GM21717 (cell line): Measurements from ENCODE around the gene LDAF1.
"Not testable (repeated sequence)": the region's sequence is repeated elsewhere in the genome, so short reads cannot be mapped to it uniquely, and the experiment has no call there.

Source experiments
- ATAC-seq: cut with Tn5 transposase; IDR thresholded peaks from one replicate; pipeline ENCODE4 v1.9.1; 2021; ENCODE audit warnings: mild to moderate bottlenecking, moderate library complexity; ENCODE audit not compliant: unreplicated experiment

LDAF1 gene

GRCh38 chr16:21158208-21159110, at the start of gene LDAF1:
TSS of gene LDAF1 (plus strand) at chr16:21158674. CDS start at chr16:21161183, 2,509 bp downstream.
- ATAC-seq = peak; percentile 70

GRCh38 chr16:21115551-21115950, 42.9 kb upstream of the LDAF1 start:
- ATAC-seq = not testable (repeated sequence)

- ATAC-seq = no peak
Observed at GRCh38 chr16:21116148-21116693, 42.3 kb upstream of the LDAF1 start.

- no peak for ATAC-seq
Observed at GRCh38 chr16:21117567-21117966, 40.9 kb upstream of the LDAF1 start.

GRCh38 chr16:21120976-21121520, 37.4 kb upstream of the LDAF1 start:
- no peak for ATAC-seq

- no peak for ATAC-seq
Observed at GRCh38 chr16:21125191-21125590, 33.3 kb upstream of the LDAF1 start.

- ATAC-seq = no peak
Observed at GRCh38 chr16:21126518-21126917, 32.0 kb upstream of the LDAF1 start.

GRCh38 chr16:21128991-21129390, 29.5 kb upstream of the LDAF1 start:
- ATAC-seq = no peak

- no peak for ATAC-seq
Observed at GRCh38 chr16:21130811-21131210, 27.7 kb upstream of the LDAF1 start.

GRCh38 chr16:21134053-21134452, 24.4 kb upstream of the LDAF1 start:
- no peak for ATAC-seq

GRCh38 chr16:21145738-21146137, 12.7 kb upstream of the LDAF1 start:
- no peak for ATAC-seq

GRCh38 chr16:21150375-21151001, 8.0 kb upstream of the LDAF1 start, which contains the start of gene DNAH3:
TSS of gene DNAH3 (minus strand) at chr16:21150846. CDS start at chr16:21150319, 527 bp downstream.
- ATAC-seq = no peak

- not testable (repeated sequence) for ATAC-seq
Observed at GRCh38 chr16:21152160-21153030, 6.1 kb upstream of the LDAF1 start.

- ATAC-seq = not testable (repeated sequence)
Observed at GRCh38 chr16:21153124-21153729, 5.2 kb upstream of the LDAF1 start.

- not testable (repeated sequence) for ATAC-seq
Observed at GRCh38 chr16:21156011-21156410, 2.5 kb upstream of the LDAF1 start.

GRCh38 chr16:21156767-21157467, 1.6 kb upstream of the LDAF1 start:
- ATAC-seq = no peak

GRCh38 chr16:21157632-21158031, 842 bp upstream of the LDAF1 start:
- ATAC-seq = no peak

GRCh38 chr16:21159281-21159951, 942 bp downstream of the LDAF1 start:
- no peak for ATAC-seq

GRCh38 chr16:21160276-21160675, 1.8 kb downstream of the LDAF1 start:
- ATAC-seq = no peak
